Dendritic cell treated with granulocyte-macrophage colony-stimulating factor and Interleukin-4, amounts not matched to agents 40 ng/mL and 50 ng/mL, for 4 days (primary cell): Measurements from ENCODE around the gene SIRPD.
A peak's percentile ranks its signal among the peaks of the same experiment; 100 is the strongest.

Experiments used
- H3K27ac Mint-ChIP-seq: one replicate; pipeline ENCODE4 v1.8.0; 2022; ENCODE audit warnings: mild to moderate bottlenecking, mixed read lengths
- H3K27me3 Mint-ChIP-seq: one replicate; pipeline ENCODE4 v1.8.0; 2022; ENCODE audit warnings: mild to moderate bottlenecking, mixed read lengths
- H3K36me3 Mint-ChIP-seq: one replicate; pipeline ENCODE4 v1.8.0; 2022; ENCODE audit warnings: low read depth, mixed read lengths
- H3K4me1 Mint-ChIP-seq: one replicate; pipeline ENCODE4 v1.8.0; 2022; ENCODE audit warnings: low read depth, mixed read lengths
- H3K4me3 Mint-ChIP-seq: one replicate; pipeline ENCODE4 v1.8.0; 2022; ENCODE audit warnings: mild to moderate bottlenecking, moderate library complexity, mixed read lengths
- H3K9me3 Mint-ChIP-seq: one replicate; pipeline ENCODE4 v1.8.0; 2022; ENCODE audit warnings: mixed read lengths
- intact Hi-C: fragments of 100-400 bp; cut with micrococcal nuclease; formaldehyde crosslinking; loops from one replicate; pipeline ENCODE4 v1.15.0; 2022

The SIRPD gene

DNA sequence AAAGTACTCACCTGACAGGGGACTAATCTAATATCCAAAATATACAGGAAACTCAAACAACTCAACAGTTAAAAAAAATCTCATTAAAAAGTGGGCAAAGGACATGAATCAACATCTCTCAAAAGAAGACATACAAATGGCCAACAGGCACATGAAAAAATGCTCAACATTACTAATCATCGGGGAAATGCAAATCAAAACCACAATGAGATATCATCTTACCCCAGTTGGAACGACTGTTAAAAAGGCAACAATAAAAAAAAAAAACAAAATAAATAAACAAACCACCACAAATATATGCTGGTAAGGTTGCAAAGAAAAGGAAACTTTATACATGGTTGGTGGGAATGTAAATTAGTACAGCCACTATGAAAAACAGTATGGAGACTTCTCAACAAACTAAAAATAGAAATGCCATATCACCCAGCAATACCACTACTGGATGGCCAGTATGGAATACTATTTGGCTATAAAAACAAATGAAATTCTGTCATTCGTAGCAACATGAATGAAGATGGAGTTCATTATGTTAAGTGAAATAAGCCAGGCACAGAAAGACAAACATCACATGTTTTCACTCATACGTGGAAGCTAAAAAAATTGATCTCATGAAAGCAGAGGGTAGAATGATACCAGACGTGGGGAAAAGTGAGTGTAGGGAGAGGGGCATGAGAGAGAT lies 72.9 kb downstream of the SIRPD start:
- Mint-ChIP-seq H3K4me3 (peak overlapping the region; percentile 40), H3K9me3 (no peaks in the 10 kb centered on the region), H3K4me1 (peaks cover 80% of the 10 kb centered on the region), H3K27ac (peak overlapping the region; percentile 71), H3K36me3 (peaks cover 82% of the 10 kb centered on the region), H3K27me3 (no peaks in the 10 kb centered on the region)
- intact Hi-C loops, result no loop called here
